Kidney glomerular epithelial cell (primary cell): ENCODE data around the gene PCDH1.
A peak's percentile ranks its signal among the peaks of the same experiment; 100 is the strongest.

Experiments
- DNase-seq: peaks from one replicate; lab custom pipeline; 2025; lab: John Stamatoyannopoulos, UW

PCDH1 gene

GRCh38 chr5:141853895-141854626 lies 24.1 kb downstream of the PCDH1 start:
- no peak for DNase-seq

- no peak for DNase-seq
Measured at GRCh38 chr5:141852448-141852847, 25.8 kb downstream of the PCDH1 start.

- DNase-seq: no peak
Measured at GRCh38 chr5:141851195-141851874, 26.9 kb downstream of the PCDH1 start.

- no peak for DNase-seq
Measured at GRCh38 chr5:141850786-141851185, 27.4 kb downstream of the PCDH1 start.

- no peak for DNase-seq
Measured at GRCh38 chr5:141850244-141850768, 27.9 kb downstream of the PCDH1 start.

- DNase-seq: peak; percentile 48
Measured at GRCh38 chr5:141849415-141850243, 28.6 kb downstream of the PCDH1 start.

- DNase-seq: peak; percentile 22
Measured at GRCh38 chr5:141848744-141849414, 29.3 kb downstream of the PCDH1 start.

GRCh38 chr5:141846031-141846430 lies 32.2 kb downstream of the PCDH1 start:
- no peak for DNase-seq

GRCh38 chr5:141845371-141845851 lies 32.8 kb downstream of the PCDH1 start:
- DNase-seq: no peak

- no peak for DNase-seq
Measured at GRCh38 chr5:141844414-141845097, 33.7 kb downstream of the PCDH1 start.

GRCh38 chr5:141843156-141843927 lies 34.9 kb downstream of the PCDH1 start:
- peak; percentile 33 for DNase-seq

- no peak for DNase-seq
Measured at GRCh38 chr5:141841378-141842180, 36.6 kb downstream of the PCDH1 start.

- no peak for DNase-seq
Measured at GRCh38 chr5:141840826-141841360, 37.3 kb downstream of the PCDH1 start.

GRCh38 chr5:141840280-141840812 lies 37.9 kb downstream of the PCDH1 start:
- DNase-seq: no peak

GRCh38 chr5:141839015-141839513 lies 39.1 kb downstream of the PCDH1 start:
- DNase-seq: no peak

- no peak for DNase-seq
Measured at GRCh38 chr5:141838326-141839014, 39.7 kb downstream of the PCDH1 start.

GRCh38 chr5:141835928-141836670 lies 42.1 kb downstream of the PCDH1 start:
- DNase-seq: no peak
